Muscle layer of duodenum (tissue), 2 donors: Measurements from ENCODE around the gene ZNF782.
"Not testable (repeated sequence)": the region's sequence is repeated elsewhere in the genome, so short reads cannot be mapped to it uniquely, and the experiment has no call there.

Source experiments
- H3K27ac ChIP-seq: one replicate; pipeline ENCODE4 v1.7.0; 2013; ENCODE audit warnings: mild to moderate bottlenecking, low read length
- H3K27me3 ChIP-seq: one replicate; pipeline ENCODE4 v1.7.0; 2013; ENCODE audit warnings: low read depth, mild to moderate bottlenecking, control low read depth, low read length
- H3K36me3 ChIP-seq, 2 donors: one replicate each; pipeline ENCODE4 v1.7.0; 2013; ENCODE audit warnings: low read length in 2 of 2, control low read depth in 1 of 2, mild to moderate bottlenecking in 1 of 2; ENCODE audit not compliant: insufficient read depth in 2 of 2, control insufficient read depth in 1 of 2
- H3K4me1 ChIP-seq, 2 donors: one replicate each; pipeline ENCODE4 v1.7.0; 2013; ENCODE audit warnings: low read length in 2 of 2, mild to moderate bottlenecking in 2 of 2, control low read depth in 1 of 2, moderate library complexity in 1 of 2; ENCODE audit not compliant: insufficient read depth in 2 of 2, control insufficient read depth in 1 of 2
- H3K4me3 ChIP-seq, 2 donors: one replicate each; pipeline ENCODE4 v1.7.0; 2013; ENCODE audit warnings: low read length in 2 of 2, low read depth in 1 of 2, mild to moderate bottlenecking in 1 of 2
- H3K9me3 ChIP-seq, 2 donors: one replicate each; pipeline ENCODE4 v1.7.0; 2013; ENCODE audit warnings: low read length in 2 of 2, control low read depth in 1 of 2, mild to moderate bottlenecking in 1 of 2; ENCODE audit not compliant: control insufficient read depth in 1 of 2
- donor health status: healthy.

ZNF782 gene

DNA sequence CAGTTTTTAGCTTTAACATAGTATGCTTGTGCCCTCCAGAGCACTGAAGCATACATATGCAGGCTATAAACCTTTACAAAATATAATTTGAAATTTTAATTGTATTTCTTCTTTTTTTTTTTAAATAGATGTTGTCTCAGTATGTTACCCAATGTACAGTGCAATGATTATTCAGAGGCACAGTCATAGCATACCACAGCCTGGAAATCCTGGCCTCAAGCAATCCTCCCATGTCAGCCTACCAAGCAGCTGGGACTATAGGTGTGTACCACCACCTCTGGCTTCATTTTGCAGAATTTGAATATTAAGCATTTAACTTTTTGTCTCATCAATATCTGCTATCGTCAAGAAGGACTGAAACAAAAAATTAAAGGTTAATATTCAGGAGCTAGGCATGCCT, 16.9 kb upstream of the ZNF782 start:
- H3K4me3 ChIP-seq: no peak overlapping the region
- no peak overlapping the region for H3K27ac ChIP-seq
- no peaks in the 10 kb centered on the region for H3K9me3 ChIP-seq
- H3K36me3 ChIP-seq: no peaks in the 10 kb centered on the region
- H3K4me1 ChIP-seq: peaks cover 0 to 14% of the 10 kb centered on the region in 2 donors
- H3K27me3 ChIP-seq: no peaks in the 10 kb centered on the region

DNA sequence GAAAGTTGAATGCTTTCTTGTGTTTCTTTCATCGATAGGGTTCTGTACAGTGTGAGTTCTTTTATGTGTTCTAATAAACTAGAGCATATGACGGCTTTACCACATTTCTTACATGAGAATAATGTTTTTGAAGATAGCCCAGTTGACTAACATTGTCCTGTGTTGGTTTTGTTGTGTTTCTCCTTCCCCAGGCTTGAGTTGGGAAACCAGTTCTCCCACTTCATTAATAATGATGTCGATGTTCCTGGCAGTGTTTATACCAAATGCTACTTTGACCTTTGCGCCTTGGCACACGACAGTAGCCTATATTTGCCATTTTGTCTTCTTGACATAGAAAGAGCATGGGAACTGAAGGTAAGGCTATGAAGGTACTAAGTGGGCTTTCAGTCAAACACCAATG, 14.4 kb upstream of the ZNF782 start:
- no peaks in the 10 kb centered on the region for H3K36me3 ChIP-seq
- H3K9me3 ChIP-seq: no peaks in the 10 kb centered on the region

DNA sequence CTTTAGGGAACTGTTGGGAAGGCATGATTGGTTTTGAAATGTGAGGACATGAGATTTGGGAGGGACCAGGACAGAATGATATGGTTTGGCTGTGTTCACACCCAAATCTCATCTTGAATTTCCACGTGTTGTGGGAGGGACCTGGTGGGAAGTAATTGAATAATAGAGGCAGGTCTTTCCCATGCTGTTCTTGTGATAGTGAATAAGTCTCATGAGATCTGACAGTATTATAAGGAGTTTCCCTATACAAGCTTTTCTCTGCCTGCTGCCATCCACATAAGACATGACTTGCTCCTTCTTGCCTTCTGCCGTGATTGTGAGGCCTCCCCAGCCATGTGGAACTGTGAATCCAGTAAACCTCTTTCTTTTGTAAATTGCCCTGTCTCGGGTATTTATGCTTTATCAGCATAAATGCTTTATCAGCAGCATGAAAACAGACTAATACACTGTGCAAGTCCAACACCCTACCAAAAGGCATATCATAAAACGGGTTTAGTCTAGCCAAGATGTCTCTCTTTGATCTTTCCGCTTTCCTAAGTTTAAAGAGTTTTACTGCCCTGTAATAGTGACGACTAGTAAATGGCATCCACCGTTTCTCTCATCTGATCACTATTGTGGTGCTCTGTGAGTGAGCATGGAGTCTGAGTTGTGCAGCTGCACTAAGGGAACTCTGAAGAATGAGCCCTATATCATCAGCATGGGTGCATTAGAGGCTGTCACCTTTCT, 12.9 kb upstream of the ZNF782 start:
- Histone ChIP-seq H3K36me3 (no peaks in the 10 kb centered on the region), H3K4me3 (no peak overlapping the region), H3K27me3 (no peaks in the 10 kb centered on the region), H3K27ac (no peak overlapping the region), H3K4me1 (no peaks in the 10 kb centered on the region), H3K9me3 (no peaks in the 10 kb centered on the region)

More for the DNA sequence above, 14.4 kb upstream of the ZNF782 start:
- Histone ChIP-seq H3K4me3 (no peak overlapping the region), H3K27ac (peak overlapping the region; percentile 1), H3K4me1 (no peaks in the 10 kb centered on the region), H3K27me3 (no peaks in the 10 kb centered on the region)

DNA sequence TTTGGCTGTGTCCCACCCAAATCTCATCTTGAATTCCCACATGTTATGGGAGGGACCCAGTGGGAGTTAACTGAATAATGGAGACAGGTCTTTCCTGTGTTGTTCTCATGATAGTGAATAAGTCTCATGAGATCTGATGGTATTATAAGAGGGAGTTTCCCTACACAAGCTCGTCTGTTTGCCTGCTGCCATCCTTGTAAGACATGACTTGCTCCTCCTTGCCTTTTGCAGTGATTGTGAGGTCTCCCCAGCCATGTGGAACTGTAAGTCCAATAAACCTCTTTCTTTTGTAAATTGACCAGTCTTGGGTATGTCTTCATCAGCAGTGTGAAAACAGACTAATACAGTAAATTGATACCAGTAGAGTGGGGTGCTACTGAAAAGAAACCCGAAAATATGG, 10.9 kb upstream of the ZNF782 start:
- not testable (repeated sequence) for H3K4me3 ChIP-seq, H3K4me1 ChIP-seq, H3K27me3 ChIP-seq, H3K36me3 ChIP-seq, H3K27ac ChIP-seq, H3K9me3 ChIP-seq

DNA sequence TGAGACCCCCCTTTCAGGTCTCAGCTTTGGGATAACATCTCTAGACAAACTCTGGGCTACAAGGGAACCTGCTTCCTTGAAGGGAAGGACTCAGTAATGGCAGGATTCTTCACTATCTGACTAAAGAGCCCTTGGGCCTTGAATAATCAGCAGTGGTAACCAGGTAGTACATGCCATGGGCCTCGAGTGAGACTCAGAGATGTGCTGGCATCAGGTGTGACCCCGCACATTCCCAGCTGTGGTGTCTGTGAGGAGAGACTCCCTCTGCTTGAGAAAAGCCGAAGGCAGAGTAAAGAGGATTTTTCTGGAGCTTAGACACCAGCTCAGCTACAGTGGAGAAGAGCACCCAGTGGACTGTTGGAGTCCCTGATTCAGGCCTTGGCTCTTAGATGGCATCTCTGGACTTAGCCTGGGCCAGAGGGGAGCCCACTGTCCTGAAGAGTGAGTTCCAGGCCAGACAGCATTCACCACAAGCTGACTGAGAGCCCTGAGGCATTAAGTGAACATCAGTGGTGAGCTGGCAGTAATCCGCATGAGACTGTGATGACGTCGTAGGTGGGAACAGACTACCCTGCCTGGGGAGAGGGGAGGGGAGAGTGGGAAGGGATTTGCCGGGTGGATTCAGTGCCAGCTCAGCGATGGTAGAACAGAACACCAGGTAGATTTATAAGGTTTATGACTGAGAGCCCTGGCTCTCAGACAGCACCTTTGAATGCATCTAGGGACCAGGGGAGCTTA, 5.3 kb upstream of the ZNF782 start:
- no peak overlapping the region for H3K27ac ChIP-seq
- H3K27me3 ChIP-seq: no peaks in the 10 kb centered on the region
- peaks cover 0 to 4% of the 10 kb centered on the region in 2 donors for H3K36me3 ChIP-seq
- H3K4me1 ChIP-seq: peaks cover 0 to 3% of the 10 kb centered on the region in 2 donors
- no peaks in the 10 kb centered on the region for H3K9me3 ChIP-seq
- H3K4me3 ChIP-seq: no peak overlapping the region

DNA sequence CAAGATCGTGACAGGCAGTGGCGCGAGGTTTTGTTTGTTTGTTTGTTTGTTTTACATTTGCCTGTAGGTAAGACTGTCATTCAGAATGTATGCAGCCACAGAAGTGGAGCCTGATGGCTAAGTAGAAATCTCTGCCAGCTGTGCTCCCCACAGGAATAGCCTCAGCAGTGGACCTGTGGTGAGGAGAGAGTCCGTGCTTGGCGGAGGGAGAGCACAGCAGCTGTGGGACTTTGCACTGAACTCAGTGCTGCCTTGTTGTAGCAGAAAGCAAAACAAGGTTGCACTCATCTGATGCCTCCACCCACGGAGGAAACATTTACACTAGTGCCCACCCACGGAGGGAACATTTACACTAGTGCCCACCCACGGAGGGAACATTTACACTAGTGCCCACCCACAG, 4.4 kb upstream of the ZNF782 start:
- peaks cover 0 to 3% of the 10 kb centered on the region in 2 donors for H3K4me1 ChIP-seq
- no peaks in the 10 kb centered on the region for H3K9me3 ChIP-seq
- H3K4me3 ChIP-seq: no peak overlapping the region
- peaks cover 0 to 4% of the 10 kb centered on the region in 2 donors for H3K36me3 ChIP-seq
- no peaks in the 10 kb centered on the region for H3K27me3 ChIP-seq
- no peak overlapping the region for H3K27ac ChIP-seq

DNA sequence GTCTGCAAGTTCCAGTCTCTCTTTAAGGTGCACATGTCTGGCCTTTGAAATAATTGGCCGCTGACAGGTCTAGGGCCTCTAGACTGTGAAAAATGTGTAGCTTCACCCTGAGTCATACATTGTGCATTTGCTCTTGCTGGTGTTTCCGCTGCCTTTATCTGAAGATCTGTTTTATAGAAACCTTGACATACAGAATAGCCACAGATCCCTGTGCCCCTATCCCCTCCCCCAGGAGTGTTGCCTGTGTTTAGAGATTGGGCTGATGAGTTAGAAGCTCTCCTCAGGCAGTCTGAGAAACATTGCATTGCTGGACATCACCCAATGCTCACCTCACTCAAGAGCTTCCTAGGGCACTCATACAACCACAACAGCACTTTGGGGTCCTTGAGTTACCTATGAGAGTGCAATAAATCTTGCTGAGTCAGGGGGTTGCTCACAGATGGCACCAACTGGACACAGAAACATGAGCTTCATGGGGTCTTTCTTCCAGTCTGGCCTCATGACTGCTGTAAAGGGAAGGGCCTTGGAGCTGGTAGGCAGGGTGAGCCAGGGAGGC, 3.8 kb upstream of the ZNF782 start:
- H3K27ac ChIP-seq: no peak overlapping the region
- no peak overlapping the region for H3K4me3 ChIP-seq
- H3K27me3 ChIP-seq: no peaks in the 10 kb centered on the region
- H3K36me3 ChIP-seq: peaks cover 0 to 4% of the 10 kb centered on the region in 2 donors
- peaks cover 5 to 7% of the 10 kb centered on the region in 2 donors for H3K4me1 ChIP-seq
- H3K9me3 ChIP-seq: no peaks in the 10 kb centered on the region

DNA sequence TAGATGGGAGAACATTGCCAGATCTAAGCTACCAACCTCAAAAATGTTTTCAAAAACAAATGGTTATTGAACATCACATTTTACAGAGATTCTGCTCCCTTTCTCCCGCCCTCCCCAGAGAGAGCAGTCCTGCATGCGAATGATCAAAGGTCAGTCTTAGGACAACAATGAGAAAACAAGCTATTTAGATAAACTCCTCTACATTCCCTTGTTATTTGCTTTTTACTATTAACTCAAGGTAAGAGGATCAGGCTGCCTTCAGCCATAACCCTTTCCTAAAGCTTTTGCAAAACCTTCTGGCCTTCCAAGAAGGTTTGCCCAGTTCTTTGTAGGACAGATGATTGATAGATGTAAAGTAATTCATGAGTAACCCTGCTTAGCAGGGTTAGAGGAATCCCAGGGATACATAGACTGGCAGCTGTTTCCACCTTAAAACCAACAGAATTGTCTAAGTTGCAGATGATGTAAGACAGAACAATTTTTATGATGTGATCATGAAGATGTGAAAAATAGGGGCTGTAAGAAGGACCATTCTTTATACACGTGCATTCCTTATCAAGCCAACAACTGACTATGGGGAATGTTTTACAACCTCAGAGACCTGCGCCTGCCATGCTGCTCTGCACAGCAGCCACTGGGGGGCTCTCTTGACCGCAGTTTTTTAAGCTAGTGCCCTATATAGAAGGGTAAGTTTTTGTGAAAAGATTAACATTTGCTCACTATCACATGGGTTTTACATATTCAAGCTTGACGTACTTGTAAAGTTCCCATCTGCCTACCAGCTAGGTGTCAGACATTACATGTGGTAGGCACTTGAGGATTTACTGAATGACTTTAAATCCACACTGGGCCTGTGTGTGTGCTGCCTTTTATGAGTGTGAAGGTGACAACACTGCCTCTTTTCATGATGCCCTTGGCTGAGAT, 2.3 kb upstream of the ZNF782 start:
- no peak overlapping the region for H3K27ac ChIP-seq
- H3K4me3 ChIP-seq: no peak overlapping the region
- H3K4me1 ChIP-seq: peaks cover 10 to 15% of the 10 kb centered on the region in 2 donors
- no peaks in the 10 kb centered on the region for H3K9me3 ChIP-seq
- no peaks in the 10 kb centered on the region for H3K27me3 ChIP-seq
- H3K36me3 ChIP-seq: peaks cover 0 to 4% of the 10 kb centered on the region in 2 donors

DNA sequence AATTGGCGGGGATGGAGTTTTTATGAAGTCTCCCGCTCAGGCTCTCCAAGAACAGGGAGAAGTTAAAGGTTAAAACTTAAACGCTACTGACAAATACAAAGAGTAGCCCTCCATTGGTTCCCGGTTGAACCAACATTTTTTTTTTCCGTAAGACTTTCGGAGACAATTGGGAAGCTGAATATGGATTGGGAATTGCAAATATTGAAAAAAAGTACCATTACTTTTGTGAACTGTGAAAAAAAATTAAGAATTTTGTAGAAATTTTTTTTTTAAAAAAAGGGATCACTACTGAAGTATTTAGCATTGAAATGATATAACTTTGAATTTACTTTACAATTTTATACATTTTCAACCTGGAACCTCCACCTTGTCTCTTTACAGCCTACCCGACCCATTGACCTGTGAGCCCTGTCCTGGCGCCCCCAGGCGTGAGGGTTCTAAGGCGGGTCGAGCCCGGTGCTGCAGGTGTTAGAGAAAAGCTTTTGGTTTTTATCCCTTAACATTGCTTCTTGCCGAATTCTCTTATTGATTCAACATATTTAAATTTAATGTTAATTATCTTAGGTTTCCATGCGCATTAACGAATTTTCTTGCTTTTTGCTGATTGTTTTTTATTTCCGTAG, 448 bp upstream of the ZNF782 start:
- Histone ChIP-seq H3K4me1 (peaks cover 10 to 20% of the 10 kb centered on the region in 2 donors), H3K36me3 (peaks cover 0 to 4% of the 10 kb centered on the region in 2 donors), H3K27ac (no peak overlapping the region), H3K9me3 (no peaks in the 10 kb centered on the region), H3K27me3 (no peaks in the 10 kb centered on the region), H3K4me3 (peak overlapping the region; percentile 82 to 90)

DNA sequence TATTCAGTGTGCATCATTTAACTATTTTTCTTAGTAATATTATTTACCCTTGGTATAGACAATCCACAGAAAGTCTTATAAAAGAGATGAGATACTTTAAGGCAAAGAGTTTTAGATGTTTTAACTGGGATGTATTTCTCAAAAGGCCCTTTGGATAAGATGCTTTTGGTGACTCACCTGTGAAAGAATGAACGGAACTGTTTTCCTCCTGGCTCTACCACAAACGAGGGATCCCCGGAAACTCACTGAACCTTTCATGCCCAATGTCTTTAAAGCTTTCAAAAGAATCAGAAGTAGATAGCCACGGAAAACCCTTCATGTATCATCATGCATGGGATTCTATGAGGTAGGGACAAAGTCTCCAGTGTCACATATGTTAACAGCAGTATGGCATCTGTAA, 1.6 kb downstream of the ZNF782 start:
- H3K27ac ChIP-seq: no peak overlapping the region
- no peaks in the 10 kb centered on the region for H3K9me3 ChIP-seq
- no peak overlapping the region for H3K4me3 ChIP-seq
- peaks cover 10 to 20% of the 10 kb centered on the region in 2 donors for H3K4me1 ChIP-seq
- H3K36me3 ChIP-seq: no peaks in the 10 kb centered on the region
- H3K27me3 ChIP-seq: no peaks in the 10 kb centered on the region
